Measurements from ENCODE around the gene DSCAM. TPM values are rescaled to one million over a fixed set of nuclear protein-coding genes. Genes with fewer than 3 reads are reported as not detected.

The DSCAM gene
- total RNA-seq, 1 experiment from 2014 or later, result 0.13 TPM

DNA sequence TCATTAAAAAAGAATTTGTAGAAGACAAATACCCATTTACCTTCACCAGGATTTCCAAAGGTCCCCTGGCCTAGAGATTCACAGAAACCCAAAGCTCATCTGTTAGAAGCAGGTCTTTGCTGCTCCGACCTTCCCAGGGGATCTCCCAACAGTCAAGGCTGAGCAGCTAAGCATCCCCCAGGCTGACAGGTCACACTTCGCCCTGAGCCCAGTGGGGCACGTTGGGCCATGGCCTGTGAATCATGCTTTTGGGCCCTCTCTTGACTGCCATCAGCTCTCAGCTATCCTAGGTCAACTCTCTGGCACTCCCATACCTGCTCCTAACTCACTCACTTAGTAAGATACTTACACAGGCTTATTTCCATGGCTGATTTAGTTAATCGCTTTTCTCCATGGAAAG is 157.7 kb downstream of the DSCAM start:
- peaks cover 27% of the 10 kb centered on the region for H3K4me1 Mint-ChIP-seq
- CTCF ChIA-PET, result interaction anchor here (1.0 kb wide), 1 partner anchor 70 kb away, joined by 3 read pairs; no protein-coding TSS in a partner anchor
- no peaks in the 10 kb centered on the region for H3K9me3 Mint-ChIP-seq
- H3K27me3 Mint-ChIP-seq (ENCODE audit: low read depth), result no peaks in the 10 kb centered on the region
- POLR2A ChIA-PET, result no interaction called here
- no peak for DNase-seq (ENCODE audit: low spot score)
- H3K36me3 Mint-ChIP-seq, result no peaks in the 10 kb centered on the region
- no peak for ATAC-seq
- H3K4me3 Mint-ChIP-seq, result no peak overlapping the region
- TF ChIP-seq OVOL2 (CRISPR knock-in tag; IDR thresholded peaks at IDR 0.05; ENCODE audit: borderline replicate concordance) (no peak), MXD4 (CRISPR knock-in tag; IDR thresholded peaks at IDR 0.05; ENCODE audit: borderline replicate concordance) (no peak)
- H3K27ac Mint-ChIP-seq, result no peak overlapping the region

DNA sequence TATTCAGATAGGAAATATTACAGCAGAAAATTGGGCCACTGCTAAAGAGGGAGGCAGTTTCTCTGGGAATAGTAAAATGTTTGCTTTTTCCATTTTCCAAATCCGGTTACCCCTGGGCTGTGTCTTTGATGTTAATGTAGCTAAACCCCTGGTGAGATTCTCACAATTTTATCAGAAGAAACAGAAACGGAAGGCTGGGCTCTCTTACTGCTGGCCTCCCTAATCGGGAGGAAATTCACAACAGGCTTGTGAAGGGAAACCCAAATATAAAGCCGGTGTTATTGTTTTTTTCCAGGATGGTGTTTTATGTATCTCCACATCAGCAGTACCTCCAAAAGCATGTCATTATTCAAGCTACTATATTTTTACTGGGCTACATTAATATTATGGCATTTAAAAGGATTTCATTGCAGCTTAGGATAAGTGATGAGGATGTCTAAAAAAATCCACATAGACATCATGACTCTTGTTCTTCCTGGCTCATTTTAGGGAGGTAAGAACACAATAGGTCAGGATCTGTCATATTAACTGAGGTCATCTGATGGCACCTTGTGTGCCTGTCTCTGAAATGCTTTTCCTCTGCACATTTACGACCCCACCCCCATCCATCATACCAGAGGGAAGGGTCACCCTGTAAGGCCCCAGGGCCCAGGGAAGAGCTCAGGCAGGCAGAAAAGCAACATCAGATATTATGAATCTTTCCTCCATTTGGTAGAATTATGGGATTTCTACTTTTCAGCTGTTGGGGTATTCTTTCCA is 158.7 kb downstream of the DSCAM start:
- CTCF ChIA-PET, result no interaction called here

More for the DNA sequence above, 158.7 kb downstream of the DSCAM start:
- POLR2A ChIA-PET, result interaction anchor here (0.5 kb wide), 1 partner anchor 36 kb away, joined by 3 read pairs; no protein-coding TSS in a partner anchor
- Mint-ChIP-seq H3K4me3 (no peak overlapping the region), H3K36me3 (no peaks in the 10 kb centered on the region), H3K27ac (no peak overlapping the region), H3K27me3 (ENCODE audit: low read depth) (no peaks in the 10 kb centered on the region), H3K9me3 (no peaks in the 10 kb centered on the region), H3K4me1 (peaks cover 27% of the 10 kb centered on the region)
- no peak for ATAC-seq
- TF ChIP-seq SMAD4 (CRISPR knock-in tag; IDR thresholded peaks at IDR 0.05) (no peak), EMX1 (CRISPR knock-in tag; IDR thresholded peaks at IDR 0.05) (no peak), JUN (CRISPR knock-in tag; IDR thresholded peaks at IDR 0.05) (no peak), ZNF121 (CRISPR knock-in tag; IDR thresholded peaks at IDR 0.05) (no peak), ELF4 (CRISPR knock-in tag; IDR thresholded peaks at IDR 0.05; ENCODE audit: low read depth) (no peak)
- TF ChIP-seq, protein P1, sequence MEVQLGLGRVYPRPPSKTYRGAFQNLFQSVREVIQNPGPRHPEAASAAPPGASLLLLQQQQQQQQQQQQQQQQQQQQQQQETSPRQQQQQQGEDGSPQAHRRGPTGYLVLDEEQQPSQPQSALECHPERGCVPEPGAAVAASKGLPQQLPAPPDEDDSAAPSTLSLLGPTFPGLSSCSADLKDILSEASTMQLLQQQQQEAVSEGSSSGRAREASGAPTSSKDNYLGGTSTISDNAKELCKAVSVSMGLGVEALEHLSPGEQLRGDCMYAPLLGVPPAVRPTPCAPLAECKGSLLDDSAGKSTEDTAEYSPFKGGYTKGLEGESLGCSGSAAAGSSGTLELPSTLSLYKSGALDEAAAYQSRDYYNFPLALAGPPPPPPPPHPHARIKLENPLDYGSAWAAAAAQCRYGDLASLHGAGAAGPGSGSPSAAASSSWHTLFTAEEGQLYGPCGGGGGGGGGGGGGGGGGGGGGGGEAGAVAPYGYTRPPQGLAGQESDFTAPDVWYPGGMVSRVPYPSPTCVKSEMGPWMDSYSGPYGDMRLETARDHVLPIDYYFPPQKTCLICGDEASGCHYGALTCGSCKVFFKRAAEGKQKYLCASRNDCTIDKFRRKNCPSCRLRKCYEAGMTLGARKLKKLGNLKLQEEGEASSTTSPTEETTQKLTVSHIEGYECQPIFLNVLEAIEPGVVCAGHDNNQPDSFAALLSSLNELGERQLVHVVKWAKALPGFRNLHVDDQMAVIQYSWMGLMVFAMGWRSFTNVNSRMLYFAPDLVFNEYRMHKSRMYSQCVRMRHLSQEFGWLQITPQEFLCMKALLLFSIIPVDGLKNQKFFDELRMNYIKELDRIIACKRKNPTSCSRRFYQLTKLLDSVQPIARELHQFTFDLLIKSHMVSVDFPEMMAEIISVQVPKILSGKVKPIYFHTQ (CRISPR knock-in tag; IDR thresholded peaks at IDR 0.05), result no peak
- TF ChIP-seq, protein P2, sequence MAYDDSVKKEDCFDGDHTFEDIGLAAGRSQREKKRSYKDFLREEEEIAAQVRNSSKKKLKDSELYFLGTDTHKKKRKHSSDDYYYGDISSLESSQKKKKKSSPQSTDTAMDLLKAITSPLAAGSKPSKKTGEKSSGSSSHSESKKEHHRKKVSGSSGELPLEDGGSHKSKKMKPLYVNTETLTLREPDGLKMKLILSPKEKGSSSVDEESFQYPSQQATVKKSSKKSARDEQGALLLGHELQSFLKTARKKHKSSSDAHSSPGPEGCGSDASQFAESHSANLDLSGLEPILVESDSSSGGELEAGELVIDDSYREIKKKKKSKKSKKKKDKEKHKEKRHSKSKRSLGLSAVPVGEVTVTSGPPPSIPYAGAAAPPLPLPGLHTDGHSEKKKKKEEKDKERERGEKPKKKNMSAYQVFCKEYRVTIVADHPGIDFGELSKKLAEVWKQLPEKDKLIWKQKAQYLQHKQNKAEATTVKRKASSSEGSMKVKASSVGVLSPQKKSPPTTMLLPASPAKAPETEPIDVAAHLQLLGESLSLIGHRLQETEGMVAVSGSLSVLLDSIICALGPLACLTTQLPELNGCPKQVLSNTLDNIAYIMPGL (CRISPR knock-in tag; IDR thresholded peaks at IDR 0.05), result no peak
- TF ChIP-seq, protein P3, sequence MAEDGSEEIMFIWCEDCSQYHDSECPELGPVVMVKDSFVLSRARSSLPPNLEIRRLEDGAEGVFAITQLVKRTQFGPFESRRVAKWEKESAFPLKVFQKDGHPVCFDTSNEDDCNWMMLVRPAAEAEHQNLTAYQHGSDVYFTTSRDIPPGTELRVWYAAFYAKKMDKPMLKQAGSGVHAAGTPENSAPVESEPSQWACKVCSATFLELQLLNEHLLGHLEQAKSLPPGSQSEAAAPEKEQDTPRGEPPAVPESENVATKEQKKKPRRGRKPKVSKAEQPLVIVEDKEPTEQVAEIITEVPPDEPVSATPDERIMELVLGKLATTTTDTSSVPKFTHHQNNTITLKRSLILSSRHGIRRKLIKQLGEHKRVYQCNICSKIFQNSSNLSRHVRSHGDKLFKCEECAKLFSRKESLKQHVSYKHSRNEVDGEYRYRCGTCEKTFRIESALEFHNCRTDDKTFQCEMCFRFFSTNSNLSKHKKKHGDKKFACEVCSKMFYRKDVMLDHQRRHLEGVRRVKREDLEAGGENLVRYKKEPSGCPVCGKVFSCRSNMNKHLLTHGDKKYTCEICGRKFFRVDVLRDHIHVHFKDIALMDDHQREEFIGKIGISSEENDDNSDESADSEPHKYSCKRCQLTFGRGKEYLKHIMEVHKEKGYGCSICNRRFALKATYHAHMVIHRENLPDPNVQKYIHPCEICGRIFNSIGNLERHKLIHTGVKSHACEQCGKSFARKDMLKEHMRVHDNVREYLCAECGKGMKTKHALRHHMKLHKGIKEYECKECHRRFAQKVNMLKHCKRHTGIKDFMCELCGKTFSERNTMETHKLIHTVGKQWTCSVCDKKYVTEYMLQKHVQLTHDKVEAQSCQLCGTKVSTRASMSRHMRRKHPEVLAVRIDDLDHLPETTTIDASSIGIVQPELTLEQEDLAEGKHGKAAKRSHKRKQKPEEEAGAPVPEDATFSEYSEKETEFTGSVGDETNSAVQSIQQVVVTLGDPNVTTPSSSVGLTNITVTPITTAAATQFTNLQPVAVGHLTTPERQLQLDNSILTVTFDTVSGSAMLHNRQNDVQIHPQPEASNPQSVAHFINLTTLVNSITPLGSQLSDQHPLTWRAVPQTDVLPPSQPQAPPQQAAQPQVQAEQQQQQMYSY (CRISPR knock-in tag; IDR thresholded peaks at IDR 0.05), result no peak
- TF ChIP-seq, protein P4, sequence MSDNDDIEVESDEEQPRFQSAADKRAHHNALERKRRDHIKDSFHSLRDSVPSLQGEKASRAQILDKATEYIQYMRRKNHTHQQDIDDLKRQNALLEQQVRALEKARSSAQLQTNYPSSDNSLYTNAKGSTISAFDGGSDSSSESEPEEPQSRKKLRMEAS (CRISPR knock-in tag; IDR thresholded peaks at IDR 0.05), result no peak
- TF ChIP-seq, protein P5, sequence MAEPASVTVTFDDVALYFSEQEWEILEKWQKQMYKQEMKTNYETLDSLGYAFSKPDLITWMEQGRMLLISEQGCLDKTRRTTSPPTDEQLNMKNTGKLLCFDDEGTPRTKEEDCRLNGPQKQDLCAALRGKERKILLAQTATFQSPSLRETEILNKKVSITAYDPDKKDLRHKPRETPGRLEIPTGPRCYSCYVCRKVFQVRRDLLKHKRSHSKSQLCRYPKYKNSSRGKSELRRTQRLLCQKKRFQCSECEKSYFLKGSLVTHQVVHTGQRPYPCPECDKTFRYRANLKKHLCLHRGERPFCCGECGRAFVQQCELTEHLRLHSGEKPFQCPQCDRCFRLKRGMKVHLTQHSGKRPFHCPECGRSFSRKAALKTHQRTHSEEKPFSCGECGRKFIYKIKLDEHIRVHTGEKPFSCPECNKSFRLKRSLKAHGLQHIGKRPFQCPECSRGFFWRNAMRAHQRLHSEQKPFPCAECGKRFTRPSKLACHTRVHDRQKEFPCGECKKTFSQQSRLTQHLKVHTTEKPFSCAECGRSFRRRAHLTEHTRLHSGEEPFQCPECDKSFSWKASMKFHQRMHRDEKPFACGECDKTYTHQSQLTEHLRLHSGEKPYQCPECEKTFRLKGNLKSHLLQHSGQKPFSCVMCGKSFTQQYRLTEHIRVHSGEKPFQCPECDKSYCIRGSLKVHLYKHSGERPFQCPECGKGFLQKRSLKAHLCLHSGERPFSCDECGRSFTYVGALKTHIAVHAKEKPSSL (CRISPR knock-in tag; conservative IDR thresholded peaks at IDR 0.05), result no peak
- DNase-seq (ENCODE audit: low spot score), result no peak
